GM12878 (cell line): ENCODE results near the gene NKD1. TPM values are rescaled to one million over a fixed set of nuclear protein-coding genes. Genes with fewer than 3 reads are reported as not detected.

ENCODE experiments used
- BCL11A ChIP-seq: IDR thresholded peaks from 2 replicates; pipeline ENCODE4 v1.6.1; 2011; ENCODE audit warnings: low read depth, low read length
- CBX5 ChIP-seq: sonication (generic); IDR thresholded peaks from 2 replicates; pipeline ENCODE4 v1.6.1; 2016; ENCODE audit warnings: low read depth, moderate library complexity, mild to moderate bottlenecking, inconsistent platforms
- CEBPZ ChIP-seq: fragments of 150-350 bp; IDR thresholded peaks from 2 replicates; pipeline ENCODE4 v1.6.1; 2016; ENCODE audit warnings: low read depth, low read length
- CREB1 ChIP-seq: IDR thresholded peaks from 2 replicates; pipeline ENCODE4 v1.6.1; 2012; ENCODE audit warnings: low read depth, mild to moderate bottlenecking, inconsistent platforms
- E2F8 ChIP-seq: fragments of 450-650 bp; IDR thresholded peaks from 2 replicates; pipeline ENCODE4 v1.6.1; 2018; ENCODE audit warnings: mild to moderate bottlenecking, low read depth, moderate library complexity; ENCODE audit not compliant: partially characterized antibody
- FOXK2 ChIP-seq: fragments of 450-650 bp; IDR thresholded peaks from 2 replicates; pipeline ENCODE4 v1.6.1; 2017; ENCODE audit warnings: mild to moderate bottlenecking, moderate library complexity
- GATAD2B ChIP-seq: fragments of 450-650 bp; conservative IDR thresholded peaks from 2 replicates; pipeline ENCODE4 v1.6.1; 2017; ENCODE audit warnings: low read depth, mild to moderate bottlenecking, moderate library complexity
- KDM1A ChIP-seq: fragments of 200-600 bp; sonication (generic); IDR thresholded peaks from 2 replicates; pipeline ENCODE4 v1.6.1; 2016; ENCODE audit warnings: borderline replicate concordance
- MEF2A ChIP-seq: IDR thresholded peaks from 2 replicates; pipeline ENCODE4 v1.6.1; 2011; ENCODE audit warnings: low read depth, mild to moderate bottlenecking, low read length, moderate library complexity; ENCODE audit not compliant: insufficient read depth
- NR2C1 ChIP-seq: fragments of 450-650 bp; IDR thresholded peaks from 2 replicates; pipeline ENCODE4 v1.6.1; 2017; ENCODE audit warnings: antibody characterized with exemption, mild to moderate bottlenecking, moderate library complexity
- POLR2AphosphoS5 ChIP-seq: IDR thresholded peaks from 2 replicates; pipeline ENCODE4 v1.6.1; 2011; ENCODE audit warnings: mild to moderate bottlenecking, low read length, inconsistent platforms
- RBBP5 ChIP-seq: fragments of 200-600 bp; sonication (generic); conservative IDR thresholded peaks from 2 replicates; pipeline ENCODE4 v1.6.1; 2016
- SIN3A ChIP-seq: IDR thresholded peaks from 2 replicates; pipeline ENCODE4 v1.6.1; 2012; ENCODE audit warnings: low read depth, low read length, improper control_type of control experiment
- SMC3 ChIP-seq: IDR thresholded peaks from 2 replicates; pipeline ENCODE4 v1.6.1; 2011; ENCODE audit warnings: low read length, improper control_type of control experiment, borderline replicate concordance
- SP1 ChIP-seq: IDR thresholded peaks from one replicate; pipeline ENCODE4 v1.6.1; 2011; ENCODE audit warnings: low read depth, low read length
- SRF ChIP-seq, 2 experiments: IDR thresholded peaks; 2 replicates each; pipeline ENCODE4 v1.6.1; 2011; ENCODE audit warnings: low read depth in 2 of 2, low read length in 2 of 2, mild to moderate bottlenecking in 1 of 2, moderate library complexity in 1 of 2
- SUPT20H ChIP-seq: IDR thresholded peaks from 2 replicates; pipeline ENCODE4 v1.6.1; 2011; ENCODE audit warnings: low read depth, mild to moderate bottlenecking, low read length, moderate library complexity, borderline replicate concordance; ENCODE audit not compliant: control insufficient read depth
- TCF3 ChIP-seq: IDR thresholded peaks from 2 replicates; pipeline ENCODE4 v1.6.1; 2012; ENCODE audit warnings: low read depth, mild to moderate bottlenecking, low read length, borderline replicate concordance; ENCODE audit not compliant: insufficient read depth
- TCF7 ChIP-seq: IDR thresholded peaks from 2 replicates; pipeline ENCODE4 v1.6.1; 2014; ENCODE audit warnings: antibody characterized with exemption, borderline replicate concordance
- YY1 ChIP-seq: IDR thresholded peaks from 2 replicates; pipeline ENCODE4 v1.6.1; 2011; ENCODE audit warnings: low read depth, mild to moderate bottlenecking, low read length
- ZBED1 ChIP-seq: IDR thresholded peaks from 2 replicates; pipeline ENCODE4 v1.6.1; 2016; ENCODE audit warnings: borderline replicate concordance
- ZBTB11 ChIP-seq: fragments of 450-650 bp; formaldehyde crosslinking; IDR thresholded peaks from 2 replicates; pipeline ENCODE4 v1.5.0; 2022; ENCODE audit warnings: mild to moderate bottlenecking, missing genetic modification characterization
- ZZZ3 ChIP-seq: IDR thresholded peaks from 2 replicates; pipeline ENCODE4 v1.6.1; 2011; ENCODE audit warnings: low read depth; ENCODE audit not compliant: control insufficient read depth, insufficient read length
- polyA plus RNA-seq, 11 experiments: library from polyadenylated mRNA; depleted of rRNA in 4 of 11; unstranded in 6 of 11; stranded (reverse) in 5 of 11; fragments of >200 nt; fragmentation: Nextera tagmentation in 4 of 11; fragmentation: Illumina TruSeq in 1 of 11; extraction: Ambion mirVana in 4 of 11; extraction: Trizol in 1 of 11; gene quantifications; 1 replicate in 1 of 11; 2 replicates in 10 of 11; pipeline versions ENCODE4 v1.2.1 to v1.2.3, GENCODE V29; 2011 to 2016; ENCODE audit warnings: inconsistent platforms in 2 of 11, missing spikeins in 2 of 11, low read depth in 1 of 11
- total RNA-seq, 4 experiments: library from RNA; depleted of rRNA in 3 of 4; stranded (reverse); fragments of >200 nt in 3 of 4; fragmentation: Illumina TruSeq in 1 of 4; extraction: Trizol in 1 of 4; gene quantifications; 2 replicates each; pipeline versions ENCODE4 v1.2.1 to v1.2.3, GENCODE V29; 2013 to 2021

Gene NKD1
- total and polyA plus RNA-seq, 10 of the 15 experiments (the other 5 are each of a cell fraction or from before 2014, with no cell fraction given), result under 0.01 to 0.49 (median 0.04) TPM; not detected in 2

GRCh38 chr16:50665128-50665878 is 117.1 kb downstream of the NKD1 start (continued):
- TF ChIP-seq CEBPZ (no peak), MEF2A (no peak), ZBTB11 (CRISPR knock-in tag) (no peak), ZBED1 (no peak), TCF7 (no peak), TCF3 (no peak), SUPT20H (no peak), SRF (IDR thresholded peaks at IDR 0.05; ENCODE audit: low read depth in 2 of 2, low read length in 2 of 2) (no peak), FOXK2 (no peak), NR2C1 (no peak), E2F8 (no peak), KDM1A (no peak), RBBP5 (no peak), POLR2AphosphoS5 (no peak), CREB1 (no peak), BCL11A (no peak), SP1 (no peak), SIN3A (no peak), ZZZ3 (no peak), CBX5 (no peak), GATAD2B (0 out of 2 replicates have a peak, but pooled peaks have one; percentile 19), YY1 (peak; percentile 34; the same call in 1 of the 2 replicates), SMC3 (peak; percentile 78)
